OCI-LY1 (cell line): ENCODE measurements around the gene TBC1D22B.

Experiments
- CTCF ChIP-seq: fragments of 200-600 bp; sonication (generic), shearing (Covaris generic); IDR thresholded peaks from 2 replicates; pipeline ENCODE4 v1.5.1; 2017; ENCODE audit warnings: mild to moderate bottlenecking, antibody characterized with exemption, low read length, moderate library complexity, mixed read lengths
- EZH2 ChIP-seq: fragments of 200-600 bp; sonication (generic), shearing (Covaris generic); IDR thresholded peaks from 2 replicates; pipeline ENCODE4 v1.8.0; 2017; ENCODE audit warnings: borderline replicate concordance, mixed run types, mild to moderate bottlenecking, antibody characterized with exemption, low read length, moderate library complexity, mixed read lengths

DNA sequence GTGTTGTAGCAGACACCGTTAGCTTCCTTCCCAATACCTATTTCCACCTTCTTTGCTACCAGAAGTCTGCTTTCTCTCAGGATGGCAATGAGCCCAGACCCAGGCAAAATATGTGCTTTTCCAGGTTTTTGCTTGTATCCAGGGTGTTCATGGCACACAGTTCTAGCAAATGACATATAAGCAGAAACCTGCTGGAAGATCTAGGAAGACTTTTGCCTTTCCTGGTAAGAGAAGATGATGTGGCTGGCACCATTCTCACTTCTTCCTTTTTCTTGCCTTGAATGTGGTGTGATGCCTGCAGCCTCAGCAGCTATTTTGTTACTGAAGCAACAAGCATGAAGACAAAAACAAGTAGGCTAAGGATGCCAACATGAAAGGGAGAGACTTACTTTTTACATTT is 19.2 kb upstream of the TBC1D22B start:
- TF ChIP-seq CTCF (no peak), EZH2 (no peak)
